GM12878 (cell line): ENCODE measurements around the gene ARMC6. TPM values are rescaled to one million over a fixed set of nuclear protein-coding genes. Genes with fewer than 3 reads are reported as not detected.

ENCODE experiments used
- ATAC-seq: fragments of 200-7000 bp; cut with Tn5 transposase; 3 replicates; pipeline ENCODE4 v1.9.1; 2020; ENCODE audit warnings: mild to moderate bottlenecking, moderate library complexity
- BruUV-seq: library from RNA; stranded (reverse); fragments of 400-500 nt; replicated peaks from 2 replicates; lab custom pipeline; 2021; lab: Mats Ljungman, UMichigan
- CTCF ChIA-PET: fragments of 300-600 bp; sonication (Branson Sonifier 250); formaldehyde crosslinking; extraction: SDS; loops from one replicate; lab custom pipeline; 2021; ENCODE audit warnings: inconsistent platforms; lab: Yijun Ruan, JAX
- POLR2A ChIA-PET: fragments of 350-600 bp; formaldehyde crosslinking; extraction: SDS; loops from one replicate; lab custom pipeline; 2021; ENCODE audit warnings: inconsistent platforms; lab: Charles Lee
- RAD21 ChIA-PET: fragments of 300-600 bp; sonication (Branson Sonifier 250); formaldehyde crosslinking; loops from one replicate; lab custom pipeline; 2023; ENCODE audit warnings: antibody characterized with exemption; ENCODE audit not compliant: unreplicated experiment; lab: Charles Lee
- SMC1A ChIA-PET: fragments of 300-600 bp; sonication (Branson Sonifier 250); formaldehyde crosslinking; loops from one replicate; lab custom pipeline; 2023; ENCODE audit not compliant: unreplicated experiment, uncharacterized antibody; lab: Charles Lee
- DNase-seq: peaks from one replicate; pipeline ENCODE4 v3.0.0-alpha.2; 2011; ENCODE audit warnings: low read depth, low spot score
- FAIRE-seq: peaks from 3 replicates; lab custom pipeline; 2011; peaks lifted over from hg19 to GRCh38; lab: Jason Lieb, UNC
- H2AFZ ChIP-seq: 2 replicates; pipeline ENCODE4 v1.6.0; 2011; ENCODE audit warnings: low read depth, low read length, control low read depth; ENCODE audit not compliant: control insufficient read depth
- H3K27ac ChIP-seq: 2 replicates; pipeline ENCODE4 v1.5.1; 2011; ENCODE audit warnings: control low read depth; ENCODE audit not compliant: control insufficient read depth, insufficient read depth
- H3K27me3 ChIP-seq, 2 experiments: replicated peaks in 1 of 2; 2 replicates each; pipeline versions ENCODE4 v1.6.0 to v1.6.1; 2011; ENCODE audit warnings: low read length in 1 of 2; ENCODE audit not compliant: control insufficient read depth in 2 of 2, insufficient read depth in 2 of 2
- H3K36me3 ChIP-seq, 2 experiments: 2 replicates each; pipeline ENCODE4 v1.5.1; 2011; ENCODE audit warnings: low read length in 1 of 2; ENCODE audit not compliant: control insufficient read depth in 2 of 2, insufficient read depth in 2 of 2
- H3K4me1 ChIP-seq: 2 replicates; pipeline ENCODE4 v1.6.1; 2011; ENCODE audit warnings: mild to moderate bottlenecking, low read length, moderate library complexity, mixed read lengths; ENCODE audit not compliant: control insufficient read depth, insufficient read depth
- H3K4me2 ChIP-seq: 2 replicates; pipeline ENCODE4 v1.6.0; 2011; ENCODE audit warnings: control low read depth; ENCODE audit not compliant: control insufficient read depth, insufficient read depth
- H3K4me3 ChIP-seq: fragments of 200-600 bp; sonication (generic); 2 replicates; pipeline ENCODE4 v1.5.1; 2016
- H3K79me2 ChIP-seq: 2 replicates; pipeline ENCODE4 v1.6.0; 2011; ENCODE audit warnings: low read length; ENCODE audit not compliant: control insufficient read depth, insufficient read depth
- H3K9ac ChIP-seq: 2 replicates; pipeline ENCODE4 v1.8.0; 2011; ENCODE audit warnings: low read length, control low read depth, mixed read lengths; ENCODE audit not compliant: control insufficient read depth, insufficient read depth
- H3K9me3 ChIP-seq: replicated peaks from 3 replicates; pipeline ENCODE4 v1.5.1; 2011; ENCODE audit warnings: mild to moderate bottlenecking, low read length; ENCODE audit not compliant: control insufficient read depth, insufficient read depth
- H4K20me1 ChIP-seq: 2 replicates; pipeline ENCODE4 v1.6.0; 2011; ENCODE audit not compliant: control insufficient read depth, insufficient read depth
- CBX5 ChIP-seq: sonication (generic); IDR thresholded peaks from 2 replicates; pipeline ENCODE4 v1.6.1; 2016; ENCODE audit warnings: low read depth, moderate library complexity, mild to moderate bottlenecking, inconsistent platforms
- DPF2 ChIP-seq: fragments of 450-650 bp; IDR thresholded peaks from 2 replicates; pipeline ENCODE4 v1.6.1; 2017; ENCODE audit warnings: mild to moderate bottlenecking
- NFYB ChIP-seq: IDR thresholded peaks from 2 replicates; pipeline ENCODE4 v1.6.1; 2011; ENCODE audit warnings: low read depth, mild to moderate bottlenecking, low read length, improper control_type of control experiment, moderate library complexity; ENCODE audit not compliant: insufficient read depth
- NKRF ChIP-seq: fragments of 450-650 bp; conservative IDR thresholded peaks from 2 replicates; pipeline ENCODE4 v1.6.1; 2017; ENCODE audit warnings: mild to moderate bottlenecking, moderate library complexity
- NR2C1 ChIP-seq: fragments of 450-650 bp; IDR thresholded peaks from 2 replicates; pipeline ENCODE4 v1.6.1; 2017; ENCODE audit warnings: antibody characterized with exemption, mild to moderate bottlenecking, moderate library complexity
- SMC3 ChIP-seq: IDR thresholded peaks from 2 replicates; pipeline ENCODE4 v1.6.1; 2011; ENCODE audit warnings: low read length, improper control_type of control experiment, borderline replicate concordance
- TCF3 ChIP-seq: IDR thresholded peaks from 2 replicates; pipeline ENCODE4 v1.6.1; 2012; ENCODE audit warnings: low read depth, mild to moderate bottlenecking, low read length, borderline replicate concordance; ENCODE audit not compliant: insufficient read depth
- YY1 ChIP-seq: IDR thresholded peaks from 2 replicates; pipeline ENCODE4 v1.6.1; 2011; ENCODE audit warnings: low read depth, mild to moderate bottlenecking, low read length
- WGBS: methylation state at CpG from one replicate; pipeline ENCODE4 v1.1.6; 2016; ENCODE audit warnings: low lambda C conversion rate; ENCODE audit not compliant: insufficient replicate concordance, insufficient coverage; ENCODE audit errors: missing lambda C conversion rate; 5-methylcytosine and 5-hydroxymethylcytosine counted together
- in situ Hi-C: fragments of 300-500 bp; cut with MboI; formaldehyde crosslinking; loops from 9 replicates; pipeline ENCODE4 v1.14.3; 2018; ENCODE audit warnings: mixed read lengths
- intact Hi-C: fragments of 100-400 bp; cut with micrococcal nuclease; formaldehyde crosslinking; loops from one replicate; pipeline ENCODE4 v1.14.2; 2022; ENCODE audit not compliant: unreplicated experiment
- polyA plus RNA-seq, 11 experiments: library from polyadenylated mRNA; depleted of rRNA in 4 of 11; unstranded in 6 of 11; stranded (reverse) in 5 of 11; fragments of >200 nt; fragmentation: Nextera tagmentation in 4 of 11; fragmentation: Illumina TruSeq in 1 of 11; extraction: Ambion mirVana in 4 of 11; extraction: Trizol in 1 of 11; gene quantifications; 1 replicate in 1 of 11; 2 replicates in 10 of 11; pipeline versions ENCODE4 v1.2.1 to v1.2.3, GENCODE V29; 2011 to 2016; ENCODE audit warnings: inconsistent platforms in 2 of 11, missing spikeins in 2 of 11, low read depth in 1 of 11
- total RNA-seq, 4 experiments: library from RNA; depleted of rRNA in 3 of 4; stranded (reverse); fragments of >200 nt in 3 of 4; fragmentation: Illumina TruSeq in 1 of 4; extraction: Trizol in 1 of 4; gene quantifications; 2 replicates each; pipeline versions ENCODE4 v1.2.1 to v1.2.3, GENCODE V29; 2013 to 2021

Gene ARMC6
- total and polyA plus RNA-seq, 10 of the 15 experiments (the other 5 are each of a cell fraction or from before 2014, with no cell fraction given): 1.1 to 64.4 (median 41.6) TPM

DNA sequence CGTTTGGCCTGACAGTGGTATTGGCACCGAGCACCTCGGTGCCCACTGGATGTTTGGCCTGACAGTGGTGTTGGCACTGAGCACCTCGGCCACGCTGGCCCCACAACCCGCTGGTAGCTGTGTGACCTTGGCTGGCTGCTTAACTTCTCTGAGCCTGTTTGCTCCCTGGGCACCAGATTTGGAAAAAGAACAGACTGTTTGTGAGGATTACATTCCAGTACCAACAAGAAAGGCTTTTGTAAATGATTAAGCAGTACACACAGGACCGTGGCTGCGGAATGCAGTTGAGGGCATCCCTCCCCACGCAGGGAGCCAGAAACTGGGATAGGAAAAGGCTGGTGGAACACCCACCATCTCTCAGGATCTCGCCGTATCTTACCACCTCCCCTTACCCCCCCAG, 62.3 kb downstream of the ARMC6 start:
- Histone ChIP-seq H2AFZ (no peak overlapping the region), H3K4me3 (no peak overlapping the region), H4K20me1 (0 out of 2 replicates have a peak, but pooled peaks cover 3% of the 10 kb centered on the region), H3K4me1 (no peaks in the 10 kb centered on the region), H3K27me3 (no peaks in the 10 kb centered on the region), H3K79me2 (no peaks in the 10 kb centered on the region), H3K4me2 (no peak overlapping the region), H3K27ac (no peak overlapping the region), H3K9me3 (no peaks in the 10 kb centered on the region), H3K36me3 (no peaks in the 10 kb centered on the region; a peak in 2 of 4 replicates), H3K9ac (no peak overlapping the region)
- POLR2A ChIA-PET: no interaction called here
- ATAC-seq (no peak), DNase-seq (no peak), FAIRE-seq (no peak)
- 88% methylated on average over 11 of the region's 11 CpGs for WGBS
- in situ Hi-C loops: no loop called here
- CTCF ChIA-PET: no interaction called here
- intact Hi-C loops: no loop called here
- SMC1A ChIA-PET: no interaction called here
- TF ChIP-seq CBX5: no peak
- no peak for TF ChIP-seq YY1
- TF ChIP-seq DPF2: no peak
- TF ChIP-seq NKRF: no peak
- TF ChIP-seq NR2C1: no peak
- no peak for TF ChIP-seq SMC3
- no peak for TF ChIP-seq TCF3
- no peak for TF ChIP-seq NFYB
- BruUV-seq: no TSS peak
- RAD21 ChIA-PET: no interaction called here
